WERI-Rb-1 (cell line): ENCODE data around the gene P3H4.
"Not testable (repeated sequence)": the region's sequence is repeated elsewhere in the genome, so short reads cannot be mapped to it uniquely, and the experiment has no call there.

Source experiments
- DNase-seq: peaks from one replicate; pipeline ENCODE4 v3.0.0-alpha.2; 2020
- H3K27ac ChIP-seq: fragments of 250-450 bp; sonication (Bioruptor Pico); 2 replicates; pipeline ENCODE4 v1.5.1; 2020; ENCODE audit warnings: mild to moderate bottlenecking, moderate library complexity
- H3K27me3 ChIP-seq: fragments of 250-450 bp; sonication (Bioruptor Pico); 2 replicates; pipeline ENCODE4 v1.5.1; 2021; ENCODE audit warnings: mild to moderate bottlenecking, low read depth, moderate library complexity; ENCODE audit not compliant: insufficient read depth, severe bottlenecking
- H3K36me3 ChIP-seq: fragments of 250-450 bp; sonication (Bioruptor Pico); 2 replicates; pipeline ENCODE4 v1.5.1; 2020; ENCODE audit warnings: mild to moderate bottlenecking, moderate library complexity
- H3K4me3 ChIP-seq: 2 replicates; pipeline ENCODE4 v1.5.1; 2011; ENCODE audit warnings: low read depth, mild to moderate bottlenecking, control low read depth, low read length
- H3K9me3 ChIP-seq: fragments of 250-450 bp; sonication (Bioruptor Pico); 2 replicates; pipeline ENCODE4 v1.5.1; 2021; ENCODE audit warnings: mild to moderate bottlenecking, moderate library complexity; ENCODE audit not compliant: severe bottlenecking
- CTCF ChIP-seq: IDR thresholded peaks from 2 replicates; pipeline ENCODE4 v1.5.1; 2011; ENCODE audit warnings: low read depth, mild to moderate bottlenecking, control low read depth, inconsistent platforms, low read length

The P3H4 gene

DNA sequence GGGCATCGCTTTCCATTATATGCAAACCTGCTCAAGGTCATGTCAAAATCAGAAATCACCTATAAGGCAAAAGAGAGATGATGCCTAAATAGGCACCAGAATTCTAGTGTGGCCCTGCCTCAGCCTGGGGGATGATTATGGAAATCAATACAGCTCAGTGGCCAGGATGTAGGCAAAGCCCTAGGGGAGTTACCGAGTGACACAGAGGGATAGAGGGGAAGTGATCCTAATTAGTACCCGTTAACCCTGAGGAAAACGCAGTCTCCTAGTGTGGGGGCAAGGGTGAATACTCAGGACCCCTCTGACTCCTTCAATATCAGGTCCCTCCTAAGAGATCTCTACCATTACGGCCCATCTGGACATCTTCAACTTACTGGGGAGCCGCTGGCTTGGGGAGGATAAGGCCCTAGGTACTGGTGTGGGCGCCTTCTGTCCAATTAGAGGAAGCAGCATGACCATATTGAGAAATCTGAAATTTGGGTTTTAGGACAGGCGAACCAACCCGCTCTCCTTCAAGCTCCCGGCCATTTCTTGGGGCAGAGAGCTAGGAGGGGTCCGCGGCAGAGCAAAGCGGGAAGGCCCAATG lies 23.6 kb upstream of the P3H4 start:
- Histone ChIP-seq H3K27ac (peak overlapping the region; percentile 79), H3K9me3 (no peaks in the 10 kb centered on the region), H3K4me3 (peak overlapping the region; percentile 94), H3K27me3 (no peaks in the 10 kb centered on the region), H3K36me3 (peaks cover 49% of the 10 kb centered on the region)
- peak; percentile 40 for DNase-seq
- no peak for TF ChIP-seq CTCF

DNA sequence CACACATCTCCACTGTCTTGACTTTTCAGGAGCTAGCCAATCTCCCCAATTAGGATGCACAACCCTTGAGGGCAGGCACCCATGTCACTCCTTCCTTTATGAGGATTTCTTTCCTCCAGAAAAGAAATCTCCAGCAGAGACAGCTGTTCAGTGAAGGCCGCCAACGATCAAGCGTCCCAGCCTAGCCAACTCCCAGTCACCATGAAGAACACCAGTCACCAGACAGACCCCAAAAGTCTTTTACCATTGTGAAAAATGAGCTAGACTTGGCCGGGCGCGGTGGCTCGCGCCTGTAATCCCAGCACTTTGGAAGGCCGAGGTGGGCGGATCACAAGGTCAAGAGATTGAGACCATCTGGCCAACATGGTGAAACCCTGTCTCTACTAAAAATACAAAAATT lies 18.2 kb upstream of the P3H4 start:
- H3K27ac ChIP-seq, H3K4me3 ChIP-seq, H3K9me3 ChIP-seq, H3K27me3 ChIP-seq, DNase-seq: not testable (repeated sequence)
- H3K36me3 ChIP-seq, result peaks cover 98% of the 10 kb centered on the region

GRCh38 chr17:41825175-41825845 lies 13.6 kb upstream of the P3H4 start:
- TF ChIP-seq CTCF, result peak; percentile 5; the same call in 1 of the 2 replicates
- Histone ChIP-seq H3K4me3 (no peak overlapping the region), H3K27me3 (no peaks in the 10 kb centered on the region), H3K9me3 (no peaks in the 10 kb centered on the region), H3K36me3 (peaks cover 78% of the 10 kb centered on the region), H3K27ac (peak overlapping the region; percentile 80)
- DNase-seq, result no peak

DNA sequence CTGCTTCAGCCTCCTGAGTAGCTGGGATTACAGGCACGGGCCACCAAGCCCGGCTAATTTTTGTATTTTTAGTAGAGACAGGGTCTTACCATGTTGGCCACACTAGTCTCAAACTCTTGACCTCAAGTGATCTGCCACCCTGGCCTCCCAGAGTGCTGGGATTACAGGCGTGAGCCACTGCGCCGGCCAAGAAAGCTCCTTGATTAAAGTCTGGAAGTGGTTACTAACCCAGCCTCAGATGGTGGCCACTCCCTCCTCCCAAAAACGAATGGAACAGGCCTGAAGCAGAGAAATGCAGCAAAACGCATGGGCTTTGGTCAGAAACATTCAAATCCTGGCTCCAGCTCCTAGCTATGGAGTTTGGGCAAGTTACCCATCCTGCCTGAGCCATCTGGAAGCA lies 12.3 kb upstream of the P3H4 start:
- Histone ChIP-seq H3K27me3 (no peaks in the 10 kb centered on the region), H3K36me3 (peaks cover 78% of the 10 kb centered on the region), H3K27ac (peak overlapping the region; percentile 80), H3K9me3 (no peaks in the 10 kb centered on the region), H3K4me3 (no peak overlapping the region)
- TF ChIP-seq CTCF, result no peak
- peak; percentile 92 for DNase-seq

DNA sequence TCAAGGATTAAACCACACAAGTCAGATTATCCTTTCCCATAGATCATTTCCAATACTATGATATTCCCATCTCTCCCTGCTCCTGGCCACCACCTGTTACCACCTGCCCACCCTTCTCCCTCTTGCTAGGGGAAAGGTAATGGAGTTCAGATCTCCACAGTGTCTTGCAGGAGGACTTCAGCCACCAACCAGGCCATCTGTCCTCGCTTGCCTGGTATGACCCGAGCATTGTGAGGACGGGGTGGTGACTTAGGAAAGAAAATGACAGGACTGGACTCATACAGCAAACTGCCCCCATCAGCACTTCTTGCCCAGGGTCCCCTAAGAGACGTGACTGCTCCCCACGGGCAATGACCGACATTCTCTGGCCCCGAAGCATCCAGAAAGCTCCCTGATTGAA lies 11.8 kb upstream of the P3H4 start:
- Histone ChIP-seq H3K4me3 (peak overlapping the region; percentile 7), H3K27ac (peak overlapping the region; percentile 80), H3K27me3 (no peaks in the 10 kb centered on the region), H3K36me3 (peaks cover 77% of the 10 kb centered on the region), H3K9me3 (no peaks in the 10 kb centered on the region)
- no peak for TF ChIP-seq CTCF
- peak; percentile 96 for DNase-seq

GRCh38 chr17:41823141-41823524 lies 11.4 kb upstream of the P3H4 start:
- peaks cover 77% of the 10 kb centered on the region for H3K36me3 ChIP-seq
- no peaks in the 10 kb centered on the region for H3K9me3 ChIP-seq
- no peak for DNase-seq
- H3K27me3 ChIP-seq, result no peaks in the 10 kb centered on the region
- peak overlapping the region; percentile 80 for H3K27ac ChIP-seq
- TF ChIP-seq CTCF, result no peak
- no peak overlapping the region for H3K4me3 ChIP-seq
